Natural killer cell (primary cell): Measurements from ENCODE around the gene PHLDB2. TPM values are rescaled to one million over a fixed set of nuclear protein-coding genes. Genes with fewer than 3 reads are reported as not detected.
A peak's percentile ranks its signal among the peaks of the same experiment; 100 is the strongest.

ENCODE experiments used
- ATAC-seq, 3 donors: fragments of 150-1000 bp in 2 of 3; fragments of 200-7000 bp in 1 of 3; cut with Tn5 transposase; 1 replicate in 1 of 3; 2 replicates in 2 of 3; pipeline ENCODE4 v1.10.0; 2021; ENCODE audit warnings: mild to moderate bottlenecking in 2 of 3, moderate library complexity in 2 of 3
- DNase-seq, 2 donors: peaks; one replicate each; pipeline versions ENCODE4 v3.0.0 to v3.0.0-alpha.2; 2013 to 2021; ENCODE audit warnings: mixed read lengths in 1 of 2
- H3K27ac ChIP-seq: one replicate; pipeline ENCODE4 v1.5.1; 2013; ENCODE audit warnings: mild to moderate bottlenecking, low read length
- H3K27me3 ChIP-seq: one replicate; pipeline ENCODE4 v1.6.1; 2013; ENCODE audit warnings: low read length; ENCODE audit not compliant: control insufficient read depth, insufficient read depth
- H3K36me3 ChIP-seq: one replicate; pipeline ENCODE4 v1.6.1; 2013; ENCODE audit warnings: low read length; ENCODE audit not compliant: control insufficient read depth, insufficient read depth
- H3K4me1 ChIP-seq: one replicate; pipeline ENCODE4 v1.6.1; 2013; ENCODE audit warnings: low read length; ENCODE audit not compliant: control insufficient read depth, insufficient read depth
- H3K4me3 ChIP-seq: one replicate; pipeline ENCODE4 v1.5.1; 2013; ENCODE audit warnings: low read length
- H3K9me3 ChIP-seq: one replicate; pipeline ENCODE4 v1.6.1; 2013; ENCODE audit warnings: low read length; ENCODE audit not compliant: control insufficient read depth, insufficient read depth
- H3K27ac Mint-ChIP-seq, 2 donors: one replicate each; pipeline ENCODE4 v1.8.0; 2022; ENCODE audit warnings: mild to moderate bottlenecking in 2 of 2, mixed read lengths in 2 of 2, moderate library complexity in 1 of 2
- H3K27me3 Mint-ChIP-seq, 2 donors: one replicate each; pipeline ENCODE4 v1.8.0; 2022; ENCODE audit warnings: low read depth in 2 of 2, mixed read lengths in 2 of 2
- H3K36me3 Mint-ChIP-seq: one replicate; pipeline ENCODE4 v1.8.0; 2022; ENCODE audit warnings: mixed read lengths
- H3K4me1 Mint-ChIP-seq, 2 donors: one replicate each; pipeline ENCODE4 v1.8.0; 2022; ENCODE audit warnings: mixed read lengths in 2 of 2
- H3K4me3 Mint-ChIP-seq: one replicate; pipeline ENCODE4 v1.8.0; 2022; ENCODE audit warnings: mild to moderate bottlenecking, moderate library complexity, mixed read lengths
- H3K9me3 Mint-ChIP-seq, 2 donors: one replicate each; pipeline ENCODE4 v1.8.0; 2022; ENCODE audit warnings: mixed read lengths in 2 of 2
- CTCF ChIP-seq: fragments of 200-600 bp; IDR thresholded peaks from one replicate; pipeline ENCODE4 v1.8.0; 2022; ENCODE audit warnings: antibody characterized with exemption
- WGBS: methylation state at CpG from one replicate; pipeline ENCODE4 v1.1.7; 2013; ENCODE audit warnings: missing lambda C conversion rate; ENCODE audit not compliant: insufficient coverage; 5-methylcytosine and 5-hydroxymethylcytosine counted together
- intact Hi-C: fragments of 100-400 bp; cut with micrococcal nuclease; formaldehyde crosslinking; loops from one replicate; pipeline ENCODE4 v1.14.2; 2022
- total RNA-seq, 4 donors: library from RNA; stranded (reverse); fragments of 120-200 nt in 1 of 4; gene quantifications; one replicate each; pipeline versions ENCODE4 v1.2.3 to v1.2.4, GENCODE V29; 2013 to 2022

Gene PHLDB2
- total RNA-seq, 3 donors from 2014 or later (not counting 1 experiment from before 2014, with no cell fraction given) = 63.3 to 93.4 (median 64.0) TPM

- Mint-ChIP-seq H3K9me3 (no peaks in the 10 kb centered on the region), H3K27ac (no peak overlapping the region), H3K4me1 (peaks cover 17 to 19% of the 10 kb centered on the region in 2 donors), H3K4me3 (no peak overlapping the region), H3K36me3 (no peaks in the 10 kb centered on the region), H3K27me3 (no peaks in the 10 kb centered on the region)
- DNase-seq (no peak), ATAC-seq (no peak)
- Histone ChIP-seq H3K9me3 (no peaks in the 10 kb centered on the region), H3K27me3 (no peaks in the 10 kb centered on the region), H3K27ac (no peak overlapping the region), H3K4me3 (no peak overlapping the region), H3K36me3 (no peaks in the 10 kb centered on the region), H3K4me1 (peaks cover 4% of the 10 kb centered on the region)
- no peak for TF ChIP-seq CTCF
- intact Hi-C loops = no loop called here
- no CpG with 5 or more reads among the region's 1 CpG for WGBS
Observed at GRCh38 chr3:111829023-111829422, 30.0 kb upstream of the PHLDB2 start.

GRCh38 chr3:111831840-111832239 lies 27.2 kb upstream of the PHLDB2 start:
- ATAC-seq (peak; percentile 65 to 87 (median 68)), DNase-seq (peak in 1 of 2 donors; percentile 47)
- no peaks in the 10 kb centered on the region for H3K36me3 Mint-ChIP-seq
- no peak overlapping the region for H3K27ac ChIP-seq
- TF ChIP-seq CTCF = no peak
- H3K4me1 ChIP-seq = peaks cover 4% of the 10 kb centered on the region
- H3K9me3 Mint-ChIP-seq = no peaks in the 10 kb centered on the region
- H3K4me3 ChIP-seq = no peak overlapping the region
- H3K9me3 ChIP-seq = no peaks in the 10 kb centered on the region
- no peaks in the 10 kb centered on the region for H3K36me3 ChIP-seq
- intact Hi-C loops = no loop called here
- H3K27me3 ChIP-seq = no peaks in the 10 kb centered on the region
- H3K27me3 Mint-ChIP-seq = no peaks in the 10 kb centered on the region
- peak overlapping the region in 1 of 2 donors; percentile 33 for H3K27ac Mint-ChIP-seq
- no peak overlapping the region for H3K4me3 Mint-ChIP-seq
- H3K4me1 Mint-ChIP-seq = peaks cover 13 to 14% of the 10 kb centered on the region in 2 donors

- WGBS = 61% methylated on average over 2 of the region's 3 CpGs
- Histone ChIP-seq H3K36me3 (no peaks in the 10 kb centered on the region), H3K27ac (no peak overlapping the region), H3K27me3 (no peaks in the 10 kb centered on the region), H3K9me3 (no peaks in the 10 kb centered on the region), H3K4me1 (no peaks in the 10 kb centered on the region), H3K4me3 (no peak overlapping the region)
- TF ChIP-seq CTCF = no peak
- no peak for DNase-seq
- Mint-ChIP-seq H3K9me3 (no peaks in the 10 kb centered on the region), H3K27ac (no peak overlapping the region), H3K27me3 (no peaks in the 10 kb centered on the region), H3K36me3 (no peaks in the 10 kb centered on the region), H3K4me3 (no peak overlapping the region), H3K4me1 (peaks cover 2 to 3% of the 10 kb centered on the region in 2 donors)
- intact Hi-C loops = no loop called here
- no peak for ATAC-seq
Observed at GRCh38 chr3:111837112-111837511, 22.0 kb upstream of the PHLDB2 start.

- ATAC-seq = no peak
- H3K27me3 Mint-ChIP-seq = no peaks in the 10 kb centered on the region
- H3K9me3 Mint-ChIP-seq = no peaks in the 10 kb centered on the region
- Histone ChIP-seq H3K36me3 (no peaks in the 10 kb centered on the region), H3K9me3 (no peaks in the 10 kb centered on the region), H3K4me1 (no peaks in the 10 kb centered on the region), H3K4me3 (no peak overlapping the region), H3K27ac (no peak overlapping the region), H3K27me3 (no peaks in the 10 kb centered on the region)
- H3K27ac Mint-ChIP-seq = no peak overlapping the region
- WGBS = 87% methylated on average over 5 of the region's 5 CpGs
- H3K4me1 Mint-ChIP-seq = no peaks in the 10 kb centered on the region
- H3K4me3 Mint-ChIP-seq = no peak overlapping the region
- intact Hi-C loops = no loop called here
- DNase-seq = no peak
- H3K36me3 Mint-ChIP-seq = no peaks in the 10 kb centered on the region
- no peak for TF ChIP-seq CTCF
Observed at GRCh38 chr3:111838133-111838532, 20.9 kb upstream of the PHLDB2 start.
